HG02943 (cell line): ENCODE measurements around the gene ABCF3.

Experiments used
- ATAC-seq: cut with Tn5 transposase; IDR thresholded peaks from one replicate; pipeline ENCODE4 v1.9.1; 2021; ENCODE audit warnings: mild to moderate bottlenecking, low read depth, moderate library complexity; ENCODE audit not compliant: unreplicated experiment

ABCF3 gene

DNA sequence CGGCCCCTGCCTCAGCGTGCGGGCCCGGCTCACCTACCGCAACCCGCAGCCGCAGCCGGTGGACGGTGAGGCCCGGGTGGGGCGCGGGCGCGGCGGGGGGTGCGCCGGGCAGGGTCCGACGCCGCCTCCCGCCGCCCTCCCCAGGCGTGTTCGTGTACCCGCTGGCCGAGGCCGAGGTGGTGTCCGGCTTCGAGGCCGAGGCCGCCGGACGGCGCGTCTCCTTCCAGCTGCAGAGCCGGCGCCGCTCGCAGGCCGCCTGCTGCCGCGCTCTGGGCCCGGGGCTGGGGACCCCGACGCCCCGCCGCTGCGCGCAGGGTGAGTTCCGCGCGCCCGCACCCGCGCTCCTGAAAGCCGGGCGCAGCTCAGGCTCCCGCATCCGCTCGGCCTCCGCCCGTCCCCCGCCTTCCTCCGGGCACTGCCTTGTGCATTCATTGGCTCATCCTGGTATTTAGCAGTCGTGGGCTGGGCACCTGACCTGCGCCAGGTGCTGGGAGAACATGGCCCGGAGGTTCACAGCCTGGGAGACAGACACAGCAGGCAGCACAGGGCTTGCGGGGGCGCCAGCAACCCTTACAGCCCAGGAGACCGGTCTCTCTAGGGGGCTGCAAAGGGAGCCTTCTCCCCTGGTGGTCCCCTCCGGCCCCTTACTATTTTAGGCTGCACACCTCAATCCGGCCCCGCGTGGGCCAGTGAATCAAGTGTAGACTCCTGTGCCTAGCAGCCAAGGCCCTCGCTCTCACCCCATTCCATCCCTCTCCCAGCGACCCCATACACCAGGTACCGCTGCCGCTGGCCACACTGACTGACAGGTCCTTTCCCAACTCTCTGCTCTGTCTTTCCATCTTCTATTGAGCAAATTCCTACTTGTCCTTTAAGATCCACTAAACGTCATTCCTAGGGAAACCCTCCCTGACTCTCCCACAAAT lies 44.9 kb downstream of the ABCF3 start:
- ATAC-seq = no peak

DNA sequence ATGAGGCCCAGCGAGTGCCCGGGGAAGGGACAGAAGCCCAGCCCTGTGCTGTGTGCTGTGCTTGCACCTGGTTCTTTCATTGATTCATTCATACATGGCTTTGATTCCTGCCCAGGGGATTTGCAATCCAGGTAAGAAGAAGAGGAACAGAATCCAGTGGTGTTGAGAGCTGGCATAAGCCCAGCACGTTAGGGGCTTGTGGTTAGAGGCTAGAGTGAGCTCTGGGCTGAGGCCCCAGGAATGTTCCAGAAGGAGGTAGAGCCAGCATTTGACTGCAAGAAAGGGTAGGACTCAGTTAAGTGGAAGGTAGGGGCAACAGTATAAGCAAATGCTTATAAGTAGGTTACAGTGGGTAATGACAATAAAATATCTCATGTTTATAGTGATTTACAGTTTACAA lies 45.7 kb downstream of the ABCF3 start:
- no peak for ATAC-seq

DNA sequence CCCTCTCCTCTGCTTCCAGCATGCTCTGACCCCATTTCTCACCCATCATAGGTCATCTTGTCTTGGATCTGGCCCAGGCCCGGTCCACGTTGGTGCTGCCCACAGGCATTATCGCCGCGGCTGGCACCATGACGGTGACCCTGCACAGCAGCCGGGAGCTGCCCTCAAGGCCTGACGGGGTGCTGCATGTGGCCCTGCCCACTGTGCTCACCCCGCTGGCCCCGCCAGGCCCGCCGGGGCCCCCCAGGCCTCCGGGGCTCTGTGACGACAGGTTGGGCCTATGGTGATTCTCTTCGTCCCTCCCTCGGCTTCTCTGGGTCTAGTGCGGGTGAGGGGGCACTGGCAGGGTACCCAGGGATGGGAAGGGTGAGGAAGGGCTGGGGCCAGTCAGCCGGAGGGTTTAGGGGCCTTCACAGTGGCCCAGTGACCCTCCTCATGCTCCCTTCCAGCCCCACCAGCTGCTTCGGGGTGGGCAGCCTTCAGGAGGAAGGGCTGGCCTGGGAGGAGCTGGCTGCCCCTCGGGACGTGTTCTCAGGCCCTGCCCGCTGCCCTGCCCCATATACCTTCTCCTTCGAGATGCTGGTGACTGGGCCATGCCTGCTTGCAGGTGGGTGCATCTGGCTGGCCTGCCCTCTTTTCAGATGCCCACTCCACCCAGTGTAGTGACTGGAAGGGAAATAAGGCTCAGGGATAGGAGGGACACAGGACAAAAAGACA lies 47.3 kb downstream of the ABCF3 start:
- no peak for ATAC-seq

DNA sequence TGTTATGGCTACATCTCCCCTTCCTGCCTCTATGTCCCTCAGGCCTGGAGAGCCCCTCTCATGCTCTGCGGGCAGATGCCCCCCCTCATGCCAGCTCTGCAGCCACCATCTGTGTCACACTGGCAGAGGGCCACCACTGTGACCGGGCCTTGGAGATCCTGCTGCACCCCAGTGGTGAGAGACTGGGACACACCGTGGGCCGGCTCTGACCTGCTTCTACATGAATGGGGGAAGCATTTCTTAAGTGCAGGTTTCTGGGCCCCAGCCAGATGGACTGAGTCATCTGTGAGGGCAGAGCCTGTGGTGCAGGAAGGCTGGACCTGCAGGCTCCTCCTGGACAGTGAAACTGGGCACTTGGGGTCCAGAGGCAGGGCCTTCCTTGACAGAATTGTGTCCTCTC lies 48.2 kb downstream of the ABCF3 start:
- no peak for ATAC-seq

DNA sequence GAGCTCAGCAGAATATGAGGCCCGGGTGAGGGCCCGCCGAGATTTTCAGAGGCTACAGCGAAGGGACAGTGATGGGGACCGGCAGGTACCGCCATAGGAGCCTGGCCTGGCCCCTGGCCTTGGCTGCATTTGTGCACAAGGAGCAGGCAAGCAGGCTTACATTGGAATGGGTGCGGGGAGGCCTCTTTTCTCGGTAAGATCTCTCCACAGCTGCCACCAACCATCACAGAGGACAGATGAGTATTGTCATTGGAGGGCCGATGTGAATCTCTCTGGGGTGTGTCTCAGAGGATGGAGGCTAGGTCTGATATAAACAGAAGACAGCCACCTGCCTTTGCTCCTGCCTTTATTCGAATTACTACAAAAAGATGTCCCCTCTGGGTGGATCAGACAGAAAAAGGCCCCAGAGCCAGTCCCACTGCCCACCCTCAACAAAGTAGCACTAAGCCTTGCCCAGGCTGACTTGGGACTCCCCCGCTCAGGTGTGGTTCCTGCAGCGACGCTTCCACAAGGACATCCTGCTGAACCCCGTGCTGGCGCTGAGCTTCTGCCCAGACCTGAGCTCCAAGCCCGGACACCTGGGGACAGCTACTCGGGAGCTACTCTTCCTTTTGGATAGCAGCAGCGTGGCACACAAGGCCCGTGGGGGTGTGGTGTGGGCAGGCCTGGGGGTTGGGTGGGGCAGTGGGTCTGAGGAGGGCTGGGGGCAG lies 48.8 kb downstream of the ABCF3 start:
- ATAC-seq = no peak

DNA sequence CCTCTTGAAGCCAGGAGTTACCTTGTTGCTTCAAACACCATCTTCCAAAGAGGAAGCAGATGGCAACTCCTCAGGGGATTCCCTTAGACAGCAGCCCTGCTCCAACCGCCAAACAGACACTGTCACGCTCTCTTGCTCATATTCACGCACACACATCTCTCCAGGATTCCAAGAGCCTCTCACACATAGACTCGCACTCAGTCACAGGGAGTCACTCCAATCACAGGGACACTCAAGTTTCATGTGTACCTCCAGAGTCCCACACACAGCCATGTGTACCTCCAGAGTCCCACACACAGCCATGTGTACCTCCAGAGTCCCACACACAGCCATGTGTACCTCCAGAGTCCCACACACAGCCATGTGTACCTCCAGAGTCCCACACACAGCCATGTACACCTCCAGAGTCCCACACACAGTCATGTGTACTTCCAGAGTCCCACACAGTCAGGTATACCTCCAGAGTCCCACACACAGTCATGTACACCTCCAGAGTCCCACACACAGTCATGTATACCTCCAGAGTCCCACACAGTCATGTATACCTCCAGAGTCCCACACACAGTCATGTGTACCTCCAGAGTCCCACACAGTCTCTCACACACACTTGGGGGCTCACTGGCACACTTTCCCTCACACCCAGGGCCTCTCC lies 49.5 kb downstream of the ABCF3 start:
- no peak for ATAC-seq

DNA sequence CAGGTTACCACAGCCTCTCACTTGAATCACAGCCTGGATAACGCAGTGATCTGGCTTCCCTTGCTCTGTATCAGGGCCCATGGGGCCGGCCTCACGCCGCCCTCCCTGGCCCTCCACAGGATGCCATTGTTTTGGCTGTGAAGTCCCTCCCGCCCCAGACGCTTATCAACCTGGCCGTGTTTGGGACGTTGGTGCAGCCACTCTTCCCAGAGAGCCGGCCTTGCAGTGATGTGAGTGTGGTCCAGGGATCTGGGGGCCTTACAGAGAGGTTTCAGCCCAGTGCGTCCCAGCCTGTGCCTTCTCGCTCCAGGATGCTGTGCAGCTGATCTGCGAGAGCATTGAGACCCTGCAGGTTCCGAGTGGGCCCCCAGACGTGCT lies 50.0 kb downstream of the ABCF3 start:
- ATAC-seq = no peak

DNA sequence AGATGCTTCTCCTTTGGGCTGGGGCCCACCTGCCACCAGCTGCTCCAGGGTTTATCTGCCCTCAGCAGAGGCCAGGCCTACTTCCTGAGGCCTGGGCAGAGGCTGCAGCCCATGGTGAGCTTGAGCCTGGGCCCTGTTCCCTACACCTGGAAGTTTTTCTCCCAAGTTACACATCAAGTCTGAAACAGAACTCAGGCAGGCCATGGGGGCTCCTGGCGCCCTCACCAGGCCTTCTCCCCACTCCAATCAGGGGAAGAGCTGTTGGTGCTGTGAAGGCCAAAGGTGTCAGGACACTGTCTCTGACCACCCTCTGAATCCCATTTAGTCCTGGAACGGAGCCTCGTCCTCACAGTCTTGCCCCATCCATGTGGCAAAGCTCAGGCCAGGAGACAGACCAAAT lies 50.6 kb downstream of the ABCF3 start:
- ATAC-seq = no peak

DNA sequence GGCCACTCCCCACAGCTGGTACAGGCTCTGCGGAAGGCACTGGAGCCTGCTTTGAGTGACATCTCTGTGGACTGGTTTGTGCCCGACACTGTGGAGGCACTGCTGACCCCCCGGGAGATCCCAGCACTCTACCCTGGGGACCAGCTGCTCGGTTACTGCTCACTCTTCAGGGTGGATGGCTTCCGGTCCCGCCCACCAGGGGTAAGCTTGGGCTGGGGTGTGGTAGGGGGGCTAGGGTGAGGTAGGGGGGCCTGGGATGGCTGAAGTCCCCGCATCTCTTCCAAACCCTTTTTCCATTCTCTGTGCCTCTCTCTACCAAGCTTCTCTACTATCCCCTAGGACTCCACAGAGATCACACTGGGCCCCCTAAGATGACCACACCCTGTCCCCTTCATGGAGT lies 51.2 kb downstream of the ABCF3 start:
- ATAC-seq = no peak

DNA sequence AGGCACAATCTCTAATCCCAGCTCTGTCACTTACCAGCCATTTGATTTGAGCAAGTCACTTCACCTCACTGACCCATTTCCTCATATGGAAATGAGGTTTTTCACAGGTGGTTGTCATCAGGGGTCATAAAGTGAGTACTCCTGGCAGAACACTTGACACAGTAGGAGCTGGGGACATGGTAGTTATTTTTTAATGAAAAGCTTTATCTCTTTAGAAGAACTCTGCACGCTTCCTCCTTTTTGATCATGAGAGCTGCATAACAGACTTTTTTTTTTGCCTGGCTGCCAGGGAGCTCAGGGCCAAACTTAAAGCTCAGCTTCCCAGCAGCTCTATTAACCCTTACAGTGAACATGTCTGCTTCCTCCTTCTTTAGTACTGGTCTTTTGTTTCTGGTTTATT lies 51.8 kb downstream of the ABCF3 start:
- ATAC-seq = no peak

DNA sequence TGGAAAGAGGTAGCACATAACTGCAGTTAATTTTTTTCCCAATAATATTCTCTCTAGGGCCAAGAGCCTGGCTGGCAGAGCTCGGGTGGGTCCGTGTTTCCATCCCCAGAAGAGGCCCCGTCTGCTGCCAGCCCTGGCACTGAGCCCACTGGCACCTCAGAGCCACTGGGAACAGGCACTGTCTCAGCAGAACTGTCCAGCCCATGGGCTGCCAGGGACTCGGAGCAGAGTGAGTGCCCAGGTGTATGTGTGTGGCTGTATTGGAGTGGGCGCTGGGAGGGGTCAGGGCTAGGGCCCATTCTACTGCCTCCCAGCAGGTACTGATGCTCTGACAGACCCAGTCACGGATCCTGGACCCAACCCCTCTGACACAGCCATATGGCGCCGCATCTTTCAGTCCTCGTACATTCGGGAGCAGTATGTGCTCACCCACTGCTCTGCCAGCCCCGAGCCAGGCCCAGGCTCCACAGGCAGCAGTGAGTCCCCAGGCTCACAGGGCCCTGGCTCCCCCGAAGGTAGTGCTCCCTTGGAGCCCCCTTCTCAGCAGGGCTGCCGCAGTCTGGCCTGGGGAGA lies 52.3 kb downstream of the ABCF3 start:
- no peak for ATAC-seq

DNA sequence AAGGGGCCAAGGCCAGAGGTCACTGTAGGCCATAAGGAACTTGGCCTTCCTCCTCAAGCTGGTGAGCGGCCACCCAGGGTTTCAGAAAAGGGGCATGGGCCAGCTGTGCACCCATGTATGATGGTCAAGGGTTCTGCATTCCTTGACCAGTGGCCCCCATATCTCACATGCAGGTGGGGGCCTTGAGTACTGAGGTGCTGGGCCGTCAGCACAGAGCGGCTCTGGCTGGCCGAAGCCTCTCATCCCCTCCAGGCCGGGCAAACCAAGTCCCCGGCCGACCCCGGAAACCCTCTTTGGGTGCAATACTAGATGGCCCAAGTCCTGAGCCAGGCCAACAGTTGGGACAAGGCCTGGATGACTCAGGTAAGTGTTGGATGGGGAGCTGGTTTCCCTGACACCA lies 53.2 kb downstream of the ABCF3 start:
- ATAC-seq = no peak

DNA sequence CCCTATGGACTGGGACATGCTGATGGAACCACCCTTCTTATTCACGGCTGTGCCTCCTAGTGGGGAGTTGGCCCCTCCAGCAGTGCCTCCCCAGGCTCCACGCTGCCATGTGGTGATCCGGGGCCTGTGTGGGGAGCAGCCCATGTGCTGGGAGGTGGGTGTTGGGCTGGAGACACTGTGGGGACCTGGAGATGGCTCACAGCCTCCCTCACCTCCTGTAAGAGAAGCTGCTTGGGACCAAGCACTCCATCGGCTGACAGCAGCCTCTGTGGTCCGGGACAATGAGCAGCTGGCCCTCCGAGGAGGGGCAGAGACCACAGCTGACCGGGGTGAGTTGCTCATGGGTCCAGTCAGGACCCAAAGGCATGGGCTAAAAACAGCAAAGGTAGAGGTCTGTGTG lies 53.7 kb downstream of the ABCF3 start:
- no peak for ATAC-seq

DNA sequence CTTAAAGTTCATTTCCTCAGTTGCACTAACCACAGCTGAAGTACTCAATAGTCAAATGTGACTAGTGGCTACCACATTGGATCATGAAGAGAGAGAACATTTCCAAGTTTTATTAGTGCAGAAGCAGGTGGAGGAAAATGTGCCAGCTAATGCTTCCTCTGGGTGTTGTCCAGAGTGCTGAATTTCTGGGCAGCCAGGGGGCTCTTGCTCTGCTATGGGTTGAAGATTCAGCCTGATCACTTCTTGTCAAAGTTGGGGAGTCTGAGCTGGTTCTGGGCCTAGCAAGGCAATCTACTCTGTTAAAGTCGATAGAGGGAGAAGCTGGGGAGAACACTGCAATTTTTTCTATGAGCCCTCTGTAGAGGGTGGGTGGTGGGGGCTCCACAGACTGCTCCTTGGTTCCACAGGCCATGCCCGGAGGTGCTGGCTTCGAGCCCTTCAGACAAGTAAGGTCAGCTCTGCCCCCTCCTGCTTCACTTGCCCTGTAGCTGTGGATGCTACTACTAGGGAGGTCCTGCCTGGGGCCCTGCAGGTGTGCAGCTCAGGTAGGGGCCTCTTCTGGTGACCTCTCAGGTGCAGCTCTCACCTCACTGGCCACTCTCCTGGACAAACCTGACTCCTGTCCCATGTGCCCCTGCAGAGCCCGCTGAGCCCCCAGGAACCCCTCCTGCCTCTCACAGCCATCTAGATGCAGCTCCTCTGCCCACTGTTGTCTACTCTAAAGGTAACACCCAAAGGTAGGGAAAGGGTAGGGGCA lies 54.6 kb downstream of the ABCF3 start:
- ATAC-seq = no peak

DNA sequence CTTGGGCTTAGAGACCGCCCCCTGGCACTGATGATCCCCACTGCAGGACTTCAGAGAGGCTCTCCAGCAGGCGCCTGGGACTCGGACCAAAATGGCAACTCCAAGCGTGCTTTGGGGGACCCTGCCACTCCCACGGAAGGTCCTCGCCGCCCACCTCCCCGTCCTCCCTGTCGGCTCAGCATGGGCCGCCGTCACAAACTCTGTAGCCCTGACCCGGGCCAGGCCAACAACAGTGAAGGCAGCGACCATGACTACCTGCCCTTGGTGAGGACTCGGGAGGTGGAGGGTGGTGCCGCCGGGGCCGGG lies 55.1 kb downstream of the ABCF3 start:
- no peak for ATAC-seq

DNA sequence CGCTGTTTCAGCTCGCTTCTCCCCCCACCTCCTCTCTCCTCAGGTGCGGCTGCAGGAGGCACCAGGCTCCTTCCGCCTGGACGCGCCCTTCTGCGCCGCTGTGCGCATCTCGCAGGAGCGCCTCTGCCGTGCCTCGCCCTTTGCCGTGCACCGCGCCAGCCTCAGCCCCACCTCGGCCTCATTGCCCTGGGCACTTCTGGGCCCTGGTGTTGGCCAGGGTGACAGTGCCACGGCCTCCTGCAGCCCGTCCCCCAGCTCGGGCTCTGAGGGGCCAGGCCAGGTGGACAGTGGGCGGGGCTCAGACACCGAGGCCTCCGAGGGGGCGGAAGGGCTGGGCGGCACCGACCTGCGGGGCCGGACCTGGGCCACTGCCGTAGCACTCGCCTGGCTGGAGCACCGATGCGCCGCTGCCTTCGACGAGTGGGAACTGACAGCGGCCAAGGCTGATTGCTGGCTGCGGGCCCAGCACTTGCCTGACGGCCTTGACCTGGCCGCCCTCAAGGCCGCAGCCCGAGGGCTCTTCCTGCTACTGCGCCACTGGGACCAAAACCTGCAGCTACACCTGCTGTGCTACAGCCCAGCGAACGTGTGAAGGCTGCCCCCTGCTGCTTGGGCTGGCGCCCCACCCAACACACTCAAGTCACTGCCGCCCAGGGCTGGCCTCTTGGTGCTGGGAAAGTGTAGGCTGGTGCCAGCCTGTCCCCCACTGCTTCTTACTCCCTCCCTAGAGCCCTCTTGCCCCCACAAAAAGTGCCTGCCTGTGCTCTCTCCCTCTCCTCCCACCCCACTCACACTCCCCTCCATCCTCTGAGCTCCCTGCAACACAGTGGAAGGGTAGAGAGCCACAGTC lies 55.7 kb downstream of the ABCF3 start:
- no peak for ATAC-seq

DNA sequence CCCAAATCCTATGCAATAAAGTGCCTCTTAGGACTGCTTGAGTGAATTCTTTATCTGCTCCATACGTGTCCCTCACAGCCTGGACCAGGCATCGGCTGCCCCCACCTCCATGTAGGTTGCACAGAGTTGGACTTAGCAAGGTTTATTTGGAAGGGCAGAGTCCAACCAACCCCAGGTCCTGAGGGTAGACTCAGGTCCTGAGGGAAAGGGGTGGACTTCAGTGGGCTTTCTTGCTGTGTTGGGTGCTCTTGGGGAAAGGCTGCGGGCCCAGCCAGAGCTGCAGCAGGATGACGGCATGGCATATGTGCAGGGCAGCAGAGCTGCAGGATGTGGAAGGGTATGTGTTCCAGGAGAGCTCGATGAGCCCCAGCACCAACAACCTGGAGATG lies 56.3 kb downstream of the ABCF3 start:
- ATAC-seq = no peak
